ENCODE data around the gene AMBP. TPM values are rescaled to one million over a fixed set of nuclear protein-coding genes. Genes with fewer than 3 reads are reported as not detected.

The AMBP gene
- total and polyA plus RNA-seq, 2 of the 13 experiments (the other 11 are each of a cell fraction or from before 2014, with no cell fraction given) = 1,510 to 2,580 TPM

DNA sequence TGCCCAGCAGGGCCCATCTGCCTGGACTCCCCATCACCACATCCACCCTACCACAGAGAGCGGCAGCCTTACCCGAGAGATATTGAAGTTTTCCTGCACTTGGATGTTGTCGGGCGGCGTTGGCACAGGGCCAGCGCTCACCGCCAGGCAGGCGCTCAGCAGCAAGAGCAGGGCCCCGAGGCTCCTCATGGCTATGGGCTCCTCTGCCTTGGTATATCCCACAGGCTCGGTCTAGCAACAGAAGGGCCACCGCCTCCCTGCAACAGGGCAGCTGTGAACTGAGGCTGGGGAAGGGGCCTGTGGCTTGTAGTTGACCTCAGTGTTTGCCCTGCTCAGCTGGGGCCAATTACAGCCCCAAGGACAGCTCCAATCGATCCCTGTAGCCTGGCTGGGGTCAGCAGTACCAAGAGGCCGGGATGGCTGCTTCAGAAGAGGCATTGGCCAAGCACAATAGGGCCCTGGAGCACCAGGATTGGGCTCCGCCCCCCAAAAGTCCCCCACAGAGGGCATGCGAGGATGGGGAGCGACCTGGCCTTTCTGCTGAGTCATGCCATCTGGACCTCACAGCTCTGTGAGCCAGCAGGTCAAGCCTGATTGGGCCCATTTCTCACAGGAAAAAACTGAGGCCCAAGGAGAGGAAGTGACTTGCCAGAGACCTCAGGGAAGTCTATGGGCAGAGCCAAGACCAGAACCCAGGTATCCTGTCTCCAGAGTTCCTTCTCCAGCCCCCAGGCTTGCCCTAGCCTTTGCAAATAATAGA lies at the start of gene AMBP (continued):
- TF ChIP-seq, protein P1, sequence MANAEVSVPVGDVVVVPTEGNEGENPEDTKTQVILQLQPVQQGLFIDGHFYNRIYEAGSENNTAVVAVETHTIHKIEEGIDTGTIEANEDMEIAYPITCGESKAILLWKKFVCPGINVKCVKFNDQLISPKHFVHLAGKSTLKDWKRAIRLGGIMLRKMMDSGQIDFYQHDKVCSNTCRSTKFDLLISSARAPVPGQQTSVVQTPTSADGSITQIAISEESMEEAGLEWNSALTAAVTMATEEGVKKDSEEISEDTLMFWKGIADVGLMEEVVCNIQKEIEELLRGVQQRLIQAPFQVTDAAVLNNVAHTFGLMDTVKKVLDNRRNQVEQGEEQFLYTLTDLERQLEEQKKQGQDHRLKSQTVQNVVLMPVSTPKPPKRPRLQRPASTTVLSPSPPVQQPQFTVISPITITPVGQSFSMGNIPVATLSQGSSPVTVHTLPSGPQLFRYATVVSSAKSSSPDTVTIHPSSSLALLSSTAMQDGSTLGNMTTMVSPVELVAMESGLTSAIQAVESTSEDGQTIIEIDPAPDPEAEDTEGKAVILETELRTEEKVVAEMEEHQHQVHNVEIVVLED (CRISPR knock-in tag; IDR thresholded peaks at IDR 0.05; ENCODE audit: borderline replicate concordance) = peak; percentile 66; the same call in 1 of the 2 replicates
- TF ChIP-seq ZNF615 (CRISPR knock-in tag; IDR thresholded peaks at IDR 0.05; ENCODE audit: borderline replicate concordance) (no peak), POLR2A (IDR thresholded peaks at IDR 0.05; ENCODE audit: insufficient read depth in 1 of 2, low read depth in 2 of 2, low read length in 2 of 2) (peak in 1 of 2 experiments; percentile 94; a peak in 2 of 4 replicates), MIXL1 (CRISPR knock-in tag; IDR thresholded peaks at IDR 0.05) (peak; percentile 100), SMC3 (IDR thresholded peaks at IDR 0.05; ENCODE audit: low read length) (0 out of 2 replicates have a peak, but pooled peaks have one; percentile 2), CHD4 (IDR thresholded peaks at IDR 0.05; ENCODE audit: borderline replicate concordance, low read length) (peak; percentile 99; the same call in 1 of the 2 replicates), REPIN1 (CRISPR knock-in tag; IDR thresholded peaks at IDR 0.05; ENCODE audit: borderline replicate concordance, low read depth) (peak; percentile 99), ZNF292 (CRISPR knock-in tag; IDR thresholded peaks at IDR 0.05; ENCODE audit: borderline replicate concordance, low read depth) (peak; percentile 97), ZNF747 (CRISPR knock-in tag; IDR thresholded peaks at IDR 0.05; ENCODE audit: borderline replicate concordance) (peak; percentile 99; the same call in 1 of the 2 replicates), ZNF749 (CRISPR knock-in tag; IDR thresholded peaks at IDR 0.05; ENCODE audit: borderline replicate concordance) (peak; percentile 50; the same call in 1 of the 2 replicates), HNF4G (IDR thresholded peaks at IDR 0.05; ENCODE audit: borderline replicate concordance, low read depth, low read length) (peak; percentile 91; the same call in 1 of the 2 replicates), HNF4G (CRISPR knock-in tag; IDR thresholded peaks at IDR 0.05; ENCODE audit: borderline replicate concordance, low read depth) (peak; percentile 93), POLR2G (IDR thresholded peaks at IDR 0.05; ENCODE audit: low read depth, low read length) (peak; percentile 97), AHR (CRISPR knock-in tag; IDR thresholded peaks at IDR 0.05) (0 out of 2 replicates have a peak, but pooled peaks have one; percentile 87), GPN1 (CRISPR knock-in tag; IDR thresholded peaks at IDR 0.05; ENCODE audit: borderline replicate concordance) (no peak), FOXC1 (CRISPR knock-in tag; IDR thresholded peaks at IDR 0.05; ENCODE audit: borderline replicate concordance) (no peak), KDM2A (CRISPR knock-in tag; IDR thresholded peaks at IDR 0.05; ENCODE audit: borderline replicate concordance, low read depth) (peak; percentile 75), KAT2B (IDR thresholded peaks at IDR 0.05; ENCODE audit: borderline replicate concordance, low read depth, low read length) (peak; percentile 72; the same call in 1 of the 2 replicates), ZNF3 (CRISPR knock-in tag; IDR thresholded peaks at IDR 0.05) (peak; percentile 82; the same call in 1 of the 2 replicates), ZNF460 (CRISPR knock-in tag; IDR thresholded peaks at IDR 0.05; ENCODE audit: borderline replicate concordance) (peak; percentile 61; the same call in 1 of the 2 replicates), ZNF205 (CRISPR knock-in tag; IDR thresholded peaks at IDR 0.05) (peak; percentile 94), POGZ (CRISPR knock-in tag; IDR thresholded peaks at IDR 0.05) (peak; percentile 94)
- TF ChIP-seq, protein P2, sequence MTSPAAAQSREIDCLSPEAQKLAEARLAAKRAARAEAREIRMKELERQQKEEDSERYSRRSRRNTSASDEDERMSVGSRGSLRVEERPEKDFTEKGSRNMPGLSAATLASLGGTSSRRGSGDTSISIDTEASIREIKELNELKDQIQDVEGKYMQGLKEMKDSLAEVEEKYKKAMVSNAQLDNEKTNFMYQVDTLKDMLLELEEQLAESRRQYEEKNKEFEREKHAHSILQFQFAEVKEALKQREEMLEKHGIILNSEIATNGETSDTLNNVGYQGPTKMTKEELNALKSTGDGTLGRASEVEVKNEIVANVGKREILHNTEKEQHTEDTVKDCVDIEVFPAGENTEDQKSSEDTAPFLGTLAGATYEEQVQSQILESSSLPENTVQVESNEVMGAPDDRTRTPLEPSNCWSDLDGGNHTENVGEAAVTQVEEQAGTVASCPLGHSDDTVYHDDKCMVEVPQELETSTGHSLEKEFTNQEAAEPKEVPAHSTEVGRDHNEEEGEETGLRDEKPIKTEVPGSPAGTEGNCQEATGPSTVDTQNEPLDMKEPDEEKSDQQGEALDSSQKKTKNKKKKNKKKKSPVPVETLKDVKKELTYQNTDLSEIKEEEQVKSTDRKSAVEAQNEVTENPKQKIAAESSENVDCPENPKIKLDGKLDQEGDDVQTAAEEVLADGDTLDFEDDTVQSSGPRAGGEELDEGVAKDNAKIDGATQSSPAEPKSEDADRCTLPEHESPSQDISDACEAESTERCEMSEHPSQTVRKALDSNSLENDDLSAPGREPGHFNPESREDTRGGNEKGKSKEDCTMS (CRISPR knock-in tag; conservative IDR thresholded peaks at IDR 0.05) = no peak
- TF ChIP-seq, protein P3, sequence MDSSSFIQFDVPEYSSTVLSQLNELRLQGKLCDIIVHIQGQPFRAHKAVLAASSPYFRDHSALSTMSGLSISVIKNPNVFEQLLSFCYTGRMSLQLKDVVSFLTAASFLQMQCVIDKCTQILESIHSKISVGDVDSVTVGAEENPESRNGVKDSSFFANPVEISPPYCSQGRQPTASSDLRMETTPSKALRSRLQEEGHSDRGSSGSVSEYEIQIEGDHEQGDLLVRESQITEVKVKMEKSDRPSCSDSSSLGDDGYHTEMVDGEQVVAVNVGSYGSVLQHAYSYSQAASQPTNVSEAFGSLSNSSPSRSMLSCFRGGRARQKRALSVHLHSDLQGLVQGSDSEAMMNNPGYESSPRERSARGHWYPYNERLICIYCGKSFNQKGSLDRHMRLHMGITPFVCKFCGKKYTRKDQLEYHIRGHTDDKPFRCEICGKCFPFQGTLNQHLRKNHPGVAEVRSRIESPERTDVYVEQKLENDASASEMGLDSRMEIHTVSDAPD (CRISPR knock-in tag; IDR thresholded peaks at IDR 0.05) = peak; percentile 97
